Effector CD8-positive, alpha-beta T cell (primary cell): ENCODE results near the gene DLG2.
"Not testable (repeated sequence)": the region's sequence is repeated elsewhere in the genome, so short reads cannot be mapped to it uniquely, and the experiment has no call there.

ENCODE experiments used
- DNase-seq: peaks from one replicate; lab custom pipeline; 2025; lab: John Stamatoyannopoulos, UW

The DLG2 gene

DNA sequence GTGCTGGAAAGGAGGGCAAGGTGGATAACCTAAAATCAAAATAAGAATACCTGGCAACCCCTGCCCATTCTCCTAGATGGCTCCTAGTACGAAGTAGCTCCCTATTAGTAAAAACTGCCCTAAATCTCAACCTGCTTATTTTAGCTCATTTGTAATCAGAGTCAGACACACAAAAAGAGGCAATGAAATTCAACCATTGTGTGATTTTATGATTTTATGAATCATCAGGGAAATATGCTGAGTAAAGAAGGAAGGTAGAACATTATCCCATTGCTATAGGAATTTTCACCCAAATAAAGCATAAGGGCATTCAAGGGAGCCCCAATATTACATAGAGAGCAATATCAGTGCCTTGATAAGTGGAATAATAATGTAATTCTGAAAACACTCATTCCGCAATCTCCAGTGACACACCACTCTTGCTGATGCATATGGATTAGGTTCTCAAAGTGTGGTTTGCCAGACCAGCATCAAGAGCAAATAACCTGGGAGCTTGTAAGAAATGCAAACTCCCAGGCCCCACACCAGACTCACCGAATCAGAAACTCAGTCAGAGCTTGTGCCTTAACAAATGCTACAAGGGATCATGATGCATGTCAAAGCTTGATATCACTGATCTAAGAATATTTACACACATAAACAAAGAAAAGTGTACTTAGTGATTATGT is 789.6 kb downstream of the DLG2 start:
- no peak for DNase-seq

- no peak for DNase-seq
Measured at GRCh38 chr11:84836371-84836770, 790.8 kb downstream of the DLG2 start.

DNA sequence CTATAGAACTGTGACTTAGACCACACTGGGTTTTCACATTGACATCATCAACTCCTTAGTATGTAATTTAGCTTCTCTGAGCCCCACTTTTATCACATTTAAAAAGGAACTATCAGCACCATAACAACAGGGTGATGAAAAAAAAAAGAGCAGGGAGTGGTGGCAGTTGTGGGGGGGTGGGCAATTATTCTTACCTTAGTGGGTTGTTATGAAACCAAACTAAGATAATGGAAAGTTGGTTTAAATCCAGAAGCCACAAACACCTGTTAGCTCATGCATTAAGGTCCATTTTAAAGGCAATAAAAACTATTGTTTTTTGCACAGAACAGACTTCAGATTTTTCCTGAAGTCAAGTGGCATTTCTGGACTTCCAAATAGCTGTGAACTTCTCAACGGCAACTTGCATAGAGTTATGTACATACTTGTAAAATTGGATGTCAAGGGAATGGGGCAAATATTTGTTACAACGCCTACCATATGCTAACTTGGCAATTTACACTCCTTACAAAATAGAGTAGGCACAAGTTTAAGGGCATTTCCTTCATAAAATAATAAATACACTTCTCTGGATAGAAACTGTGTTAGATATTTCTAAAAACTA is 793.6 kb downstream of the DLG2 start:
- DNase-seq = no peak

- no peak for DNase-seq
Measured at GRCh38 chr11:84830372-84830771, 796.8 kb downstream of the DLG2 start.

DNA sequence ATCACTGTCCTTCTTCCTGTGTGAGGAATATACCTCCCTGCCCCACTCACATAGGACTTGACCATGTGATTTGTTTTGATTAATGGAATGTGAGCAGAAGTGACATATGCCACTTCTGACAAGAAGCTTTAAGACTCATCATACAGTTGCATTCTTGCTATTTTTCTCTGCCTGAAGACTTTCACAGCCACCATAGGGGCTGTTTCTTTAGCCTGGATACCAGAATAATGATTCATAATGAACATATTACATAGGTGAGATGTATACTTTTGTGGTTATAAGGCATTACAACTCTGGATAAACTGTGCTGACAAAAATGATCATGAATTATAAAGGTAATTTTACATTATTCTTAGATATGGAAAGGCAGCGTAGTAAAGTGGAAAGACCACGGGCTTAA is 798.0 kb downstream of the DLG2 start:
- DNase-seq = no peak

DNA sequence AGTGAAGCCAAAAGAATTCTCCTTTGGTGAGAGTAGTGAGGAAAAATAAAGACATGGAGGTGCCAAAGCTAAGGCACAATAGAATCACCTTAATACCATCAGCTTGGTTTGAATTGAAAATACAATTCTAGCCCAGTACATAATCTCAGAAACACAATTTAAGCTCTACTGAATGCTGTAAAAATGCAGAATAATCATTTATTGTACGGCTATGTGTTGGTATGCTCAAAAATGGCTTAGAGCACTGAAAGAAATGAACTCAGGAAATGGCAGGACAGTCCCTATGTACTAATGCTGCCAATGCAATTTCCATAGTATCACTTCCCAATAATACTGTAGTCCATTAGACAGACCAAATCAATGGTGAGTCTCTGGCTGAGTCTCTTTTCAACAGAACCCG is 798.5 kb downstream of the DLG2 start:
- no peak for DNase-seq

DNA sequence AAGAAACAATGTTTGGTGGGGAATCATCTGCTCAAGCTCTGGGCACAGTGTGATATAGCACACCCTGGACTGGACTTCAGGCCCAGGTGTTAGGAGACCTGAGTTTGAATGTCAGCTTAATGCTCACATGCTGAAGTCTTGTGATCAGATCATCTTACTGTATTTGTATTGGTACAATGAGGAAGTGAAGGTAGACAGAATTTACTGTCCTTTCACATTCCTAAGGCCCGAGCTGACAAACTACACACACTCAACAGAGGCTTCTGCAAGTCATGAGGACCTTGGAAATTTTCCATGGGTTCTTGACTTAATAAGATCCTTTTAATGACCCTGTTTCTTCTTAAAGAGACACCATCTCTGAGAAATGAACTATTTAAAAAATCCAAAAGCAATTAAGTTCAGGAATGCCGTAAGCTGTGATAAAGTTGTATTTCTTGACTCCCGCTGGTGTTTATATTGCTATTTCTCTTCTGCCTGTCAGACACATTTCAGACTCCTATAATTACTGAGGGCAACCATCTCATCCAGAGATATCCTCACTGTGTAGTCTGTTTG is 802.0 kb downstream of the DLG2 start:
- DNase-seq = no peak

- DNase-seq = no peak
Measured at GRCh38 chr11:84824624-84825023, 802.5 kb downstream of the DLG2 start.

- DNase-seq = no peak
Measured at GRCh38 chr11:84819537-84819936, 807.6 kb downstream of the DLG2 start.

GRCh38 chr11:84819128-84819527 is 808.0 kb downstream of the DLG2 start:
- DNase-seq = no peak

GRCh38 chr11:84817998-84818397 is 809.1 kb downstream of the DLG2 start:
- DNase-seq = no peak

GRCh38 chr11:84812471-84812969 is 814.6 kb downstream of the DLG2 start:
- no peak for DNase-seq

GRCh38 chr11:84806354-84806753 is 820.8 kb downstream of the DLG2 start:
- DNase-seq = no peak

GRCh38 chr11:84804041-84804440 is 823.1 kb downstream of the DLG2 start:
- DNase-seq = no peak

DNA sequence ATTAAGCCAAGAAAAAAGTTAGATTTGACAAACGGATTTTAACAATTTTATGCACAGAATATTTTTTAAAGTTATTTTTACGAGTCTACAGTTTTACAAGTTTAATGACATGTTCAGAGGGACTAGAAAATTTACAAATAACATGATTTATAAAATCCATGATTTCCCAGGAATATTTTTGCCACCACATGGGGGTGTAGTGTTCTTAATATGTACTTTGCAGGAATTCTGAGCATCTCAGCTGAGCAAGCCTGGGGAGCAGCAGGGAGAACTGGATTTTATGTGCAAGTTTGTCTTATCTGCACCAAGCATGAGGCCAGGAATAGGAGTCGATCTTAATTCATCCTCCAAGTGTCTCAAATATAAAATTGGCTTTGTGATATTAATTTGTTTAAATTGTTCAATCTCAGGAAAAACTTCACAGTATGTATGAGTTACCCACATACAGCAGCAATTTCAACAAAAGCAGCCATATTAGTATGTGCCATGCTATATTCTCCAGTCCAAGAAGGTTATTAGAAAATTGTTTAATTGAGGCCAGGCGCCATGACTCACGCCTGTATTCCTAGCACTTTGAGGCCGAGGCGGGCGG is 826.3 kb downstream of the DLG2 start:
- DNase-seq = no peak

DNA sequence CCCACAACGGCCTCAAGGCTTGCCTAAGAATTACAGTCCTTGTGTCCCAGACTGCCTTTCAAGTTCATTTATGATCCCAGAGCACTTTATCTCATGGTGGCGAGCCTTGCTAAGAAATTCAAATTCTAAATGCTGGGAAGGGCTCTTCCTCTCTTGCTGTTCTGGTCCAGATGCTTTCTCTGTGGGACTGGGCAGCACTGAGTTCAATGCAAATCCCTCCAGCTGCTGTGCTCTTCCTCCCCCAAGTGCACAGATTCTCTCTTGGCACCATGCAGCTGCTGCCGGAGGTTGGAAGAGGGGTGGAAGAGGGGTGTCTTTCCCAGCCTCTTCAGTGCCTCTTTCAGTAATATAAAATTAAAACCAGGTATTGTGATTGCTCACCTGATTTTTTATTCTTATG is 828.0 kb downstream of the DLG2 start:
- no peak for DNase-seq

DNA sequence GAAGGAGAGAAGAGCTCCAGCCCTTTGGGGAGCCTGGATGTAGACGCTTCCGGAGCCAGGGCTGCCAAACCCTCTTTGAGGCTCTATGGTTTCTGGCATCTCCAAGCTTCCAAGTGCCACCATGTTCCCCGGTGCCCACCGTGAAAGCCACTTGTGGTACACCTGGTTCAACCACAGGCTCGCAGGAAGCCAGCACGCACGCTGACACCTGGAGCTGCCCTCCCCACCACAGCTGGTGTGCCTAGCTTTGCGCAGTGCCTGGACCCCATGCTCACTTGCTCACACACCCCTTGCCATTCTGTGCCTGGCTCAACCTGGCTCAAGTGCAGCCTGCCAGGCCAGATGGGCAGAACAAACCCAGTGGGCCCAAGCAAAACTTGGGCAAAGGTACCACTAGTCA is 831.4 kb downstream of the DLG2 start:
- DNase-seq = no peak

DNA sequence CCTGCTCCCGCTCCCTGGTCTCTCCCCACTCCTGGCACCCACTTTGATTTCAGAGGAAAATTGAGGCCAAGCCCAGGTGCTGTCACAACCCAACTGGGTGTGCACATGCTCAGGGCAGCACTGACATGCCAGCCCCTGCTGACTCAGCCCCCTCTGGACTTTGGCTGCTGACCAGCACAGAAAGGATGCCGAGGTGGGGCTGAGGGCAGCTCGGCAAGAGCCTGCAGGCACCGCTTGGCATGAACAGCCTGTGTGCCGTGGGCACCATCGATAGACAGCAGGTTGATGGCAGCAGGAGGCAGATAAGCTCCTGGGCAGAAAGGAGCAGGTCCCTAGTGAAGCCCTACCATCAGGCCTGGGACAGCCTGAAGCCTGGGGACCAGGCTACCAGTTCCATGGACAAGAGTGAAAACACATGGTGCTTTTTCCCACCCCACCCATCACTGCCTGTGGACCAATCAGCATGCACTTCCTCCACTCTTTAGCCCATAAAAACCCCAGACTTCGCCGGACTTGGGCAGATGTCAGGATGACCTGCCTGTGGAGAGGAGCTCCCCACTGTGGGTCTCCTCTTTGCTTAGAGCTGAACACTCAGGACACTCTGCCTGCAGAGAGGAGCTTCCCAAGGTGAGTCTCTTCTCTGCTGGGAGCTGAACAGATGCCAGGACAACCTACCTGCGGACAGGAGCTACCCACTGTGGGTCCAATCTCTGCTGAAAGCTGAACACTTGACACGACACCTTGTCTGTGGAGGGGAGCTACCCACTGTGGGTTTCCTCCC is 832.3 kb downstream of the DLG2 start:
- DNase-seq = no peak

GRCh38 chr11:84793318-84793717 is 833.8 kb downstream of the DLG2 start:
- DNase-seq = no peak

DNA sequence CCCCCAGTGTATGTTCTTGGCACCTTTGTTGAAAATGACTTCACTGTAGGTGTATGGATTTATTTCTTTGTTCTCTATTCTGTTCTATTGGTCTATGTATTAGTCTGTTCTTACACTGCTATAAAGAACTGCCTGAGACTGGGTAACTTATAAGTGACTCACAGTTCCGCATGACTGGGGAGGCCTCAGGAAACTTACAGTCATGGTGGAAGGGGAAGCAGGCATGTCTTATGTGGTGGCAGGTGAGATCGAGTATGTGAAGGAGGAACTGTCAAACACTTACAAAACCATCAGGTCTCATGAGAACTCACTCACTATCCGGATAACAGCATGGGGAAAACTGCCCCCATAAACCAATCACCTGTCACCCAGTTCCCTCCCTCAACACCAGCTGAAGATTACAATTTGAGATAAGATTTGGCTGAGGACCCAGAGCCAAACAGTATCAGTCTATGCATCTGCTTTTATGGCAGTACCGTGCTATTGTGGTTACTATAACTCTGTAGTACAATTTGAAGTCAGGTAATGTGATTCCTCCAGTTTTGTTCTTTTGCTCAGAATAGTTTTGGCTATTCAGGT is 836.2 kb downstream of the DLG2 start:
- no peak for DNase-seq

- DNase-seq = no peak
Measured at GRCh38 chr11:84788220-84788619, 838.9 kb downstream of the DLG2 start.

- DNase-seq = not testable (repeated sequence)
Measured at GRCh38 chr11:84784158-84784557, 843.0 kb downstream of the DLG2 start.
